K562 (cell line): ENCODE data around the gene KCNT1. TPM values are rescaled to one million over a fixed set of nuclear protein-coding genes. Genes with fewer than 3 reads are reported as not detected.

Experiments used
- ATAC-seq: fragments of 200-7000 bp; cut with Tn5 transposase; 3 replicates; pipeline ENCODE4 v1.9.1; 2020; ENCODE audit warnings: moderate library complexity
- BruUV-seq: library from RNA; stranded (reverse); fragments of 400-500 nt; replicated peaks from 2 replicates; lab custom pipeline; 2021; lab: Mats Ljungman, UMichigan
- CTCF ChIA-PET: fragments of 300-600 bp; formaldehyde crosslinking; extraction: SDS; loops from one replicate; lab custom pipeline; 2021; ENCODE audit warnings: low intra/inter-chr PET ratio; lab: Yijun Ruan, JAX
- POLR2A ChIA-PET: fragments of 300-600, 350-650 bp; sonication (Branson Sonifier 250); formaldehyde crosslinking; extraction: SDS; loops from one replicate; lab custom pipeline; 2021; ENCODE audit warnings: antibody characterized with exemption, inconsistent platforms; lab: Yijun Ruan, JAX
- DNase-seq, 4 experiments: peaks; one replicate each; pipeline versions ENCODE4 v3.0.0 to v3.0.0-alpha.2; 2011 to 2018; ENCODE audit warnings: low spot score in 3 of 4, mixed read lengths in 3 of 4; ENCODE audit errors: extremely low read depth in 1 of 4
- FAIRE-seq: peaks from 2 replicates; lab custom pipeline; 2011; peaks lifted over from hg19 to GRCh38; lab: Jason Lieb, UNC
- H2AFZ ChIP-seq: 2 replicates; pipeline ENCODE4 v1.6.0; 2011; ENCODE audit warnings: low read depth, low read length, control low read depth, inconsistent platforms
- H3K27ac ChIP-seq: fragments of 200-600 bp; 3 replicates; pipeline ENCODE4 v1.8.0; 2011; ENCODE audit warnings: low read depth, mild to moderate bottlenecking, control low read depth, inconsistent platforms, low read length, moderate library complexity, mixed read lengths; ENCODE audit errors: extremely low read depth
- H3K27me3 ChIP-seq, 2 experiments: fragments of 300-600 bp in 1 of 2; 2 replicates in 1 of 2; 3 replicates in 1 of 2; pipeline versions ENCODE4 v1.6.0 to v1.8.0; 2011; ENCODE audit warnings: inconsistent platforms in 2 of 2, low read length in 2 of 2, mild to moderate bottlenecking in 1 of 2, mixed read lengths in 1 of 2, moderate library complexity in 1 of 2; ENCODE audit not compliant: control insufficient read depth in 2 of 2, insufficient read depth in 2 of 2
- H3K36me3 ChIP-seq: fragments of 300-600 bp; 3 replicates; pipeline ENCODE4 v1.8.0; 2011; ENCODE audit warnings: mild to moderate bottlenecking, low read length, inconsistent platforms; ENCODE audit not compliant: control insufficient read depth, insufficient read depth
- H3K4me1 ChIP-seq, 2 experiments: fragments of 200-600 bp in 1 of 2; replicated peaks in 1 of 2; 2 replicates in 1 of 2; 3 replicates in 1 of 2; pipeline versions ENCODE4 v1.5.1 to v1.8.0; 2011; ENCODE audit warnings: inconsistent platforms in 2 of 2, low read length in 2 of 2, mild to moderate bottlenecking in 1 of 2, mixed read lengths in 1 of 2, moderate library complexity in 1 of 2; ENCODE audit not compliant: control insufficient read depth in 2 of 2, insufficient read depth in 2 of 2
- H3K4me2 ChIP-seq: 2 replicates; pipeline ENCODE4 v1.6.1; 2011; ENCODE audit warnings: low read length, control low read depth, inconsistent platforms, mixed read lengths; ENCODE audit not compliant: insufficient read depth
- H3K4me3 ChIP-seq: fragments of 200-600 bp; sonication (generic), shearing (Covaris generic); 2 replicates; pipeline ENCODE4 v1.5.1; 2016; ENCODE audit warnings: control low read depth, inconsistent platforms
- H3K79me2 ChIP-seq: fragments of 200-600 bp; 3 replicates; pipeline ENCODE4 v1.8.0; 2011; ENCODE audit warnings: low read length, inconsistent platforms; ENCODE audit not compliant: control insufficient read depth, insufficient read depth
- H3K9ac ChIP-seq, 2 experiments: 2 replicates each; pipeline versions ENCODE4 v1.6.0 to v1.6.1; 2011; ENCODE audit warnings: low read depth in 2 of 2, low read length in 2 of 2, control low read depth in 1 of 2, inconsistent platforms in 1 of 2, mild to moderate bottlenecking in 1 of 2, mixed read lengths in 1 of 2; ENCODE audit not compliant: insufficient read depth in 1 of 2
- H3K9me1 ChIP-seq: one replicate; pipeline ENCODE4 v1.6.0; 2011; ENCODE audit warnings: inconsistent platforms, mild to moderate bottlenecking, low read length, moderate library complexity; ENCODE audit not compliant: control insufficient read depth, insufficient read depth
- H3K9me3 ChIP-seq: replicated peaks from 2 replicates; pipeline ENCODE4 v1.5.1; 2011; ENCODE audit warnings: low read depth, low read length, inconsistent platforms; ENCODE audit not compliant: control insufficient read depth, insufficient read depth
- H4K20me1 ChIP-seq: replicated peaks from 2 replicates; pipeline ENCODE4 v1.6.1; 2011; ENCODE audit warnings: low read length, inconsistent platforms, mixed read lengths; ENCODE audit not compliant: control insufficient read depth, insufficient read depth
- ARID1B ChIP-seq: fragments of 450-650 bp; IDR thresholded peaks from 2 replicates; pipeline ENCODE4 v1.6.1; 2016; ENCODE audit warnings: antibody characterized with exemption, mild to moderate bottlenecking, inconsistent platforms
- ATF4 ChIP-seq: fragments of 450-650 bp; formaldehyde crosslinking; IDR thresholded peaks from 2 replicates; pipeline ENCODE4 v1.4.0; 2022; ENCODE audit warnings: mild to moderate bottlenecking, moderate library complexity
- ELF2 ChIP-seq: fragments of 250-450 bp; sonication (Bioruptor Pico); IDR thresholded peaks from 2 replicates; pipeline ENCODE4 v1.5.0; 2021; ENCODE audit warnings: mild to moderate bottlenecking
- EP300 ChIP-seq: IDR thresholded peaks from 2 replicates; pipeline ENCODE4 v1.6.1; 2012; ENCODE audit warnings: low read length, improper control_type of control experiment
- KDM2B ChIP-seq: fragments of 250-450 bp; sonication (Bioruptor Pico); IDR thresholded peaks from 2 replicates; pipeline ENCODE4 v1.8.0; 2021; ENCODE audit warnings: mild to moderate bottlenecking, moderate library complexity
- MGA ChIP-seq: fragments of 450-650 bp; IDR thresholded peaks from 2 replicates; pipeline ENCODE4 v1.6.1; 2016; ENCODE audit warnings: mild to moderate bottlenecking, moderate library complexity
- SIX5 ChIP-seq, 2 experiments: IDR thresholded peaks; 2 replicates each; pipeline ENCODE4 v1.6.1; 2011; ENCODE audit warnings: low read length in 2 of 2, borderline replicate concordance in 1 of 2, low read depth in 1 of 2, mild to moderate bottlenecking in 1 of 2, moderate library complexity in 1 of 2; ENCODE audit not compliant: insufficient read depth in 1 of 2
- WHSC1 ChIP-seq: IDR thresholded peaks from one replicate; pipeline ENCODE4 v1.6.1; 2012; ENCODE audit warnings: low read length, control low read depth, inconsistent platforms
- ZNF79 ChIP-seq: fragments of 250-450 bp; sonication (Bioruptor Pico); IDR thresholded peaks from 2 replicates; pipeline ENCODE4 v1.4.0; 2020; ENCODE audit warnings: low read depth, mild to moderate bottlenecking, moderate library complexity
- WGBS: fragments of 100-300 bp; shearing (Covaris generic); methylation state at CpG from one replicate; pipeline ENCODE4 v1.1.6; 2016; ENCODE audit warnings: low coverage, mixed read lengths; ENCODE audit not compliant: insufficient coverage; ENCODE audit errors: missing lambda C conversion rate; 5-methylcytosine and 5-hydroxymethylcytosine counted together
- in situ Hi-C: fragments of 300-500 bp; cut with MboI; formaldehyde crosslinking; loops from 4 replicates; pipeline ENCODE4 v1.15.0; 2018; ENCODE audit warnings: inconsistent platforms, mixed read lengths
- intact Hi-C: fragments of 100-400 bp; cut with micrococcal nuclease; formaldehyde crosslinking; loops from 2 replicates; pipeline ENCODE4 v1.14.2; 2022
- polyA plus RNA-seq, 8 experiments: library from polyadenylated mRNA; depleted of rRNA in 4 of 8; stranded (reverse) in 5 of 8; unstranded in 3 of 8; fragments of >200 nt; fragmentation: Nextera tagmentation in 2 of 8; fragmentation: Illumina TruSeq in 1 of 8; extraction: Ambion mirVana in 2 of 8; extraction: Trizol in 1 of 8; gene quantifications; 2 replicates each; pipeline versions ENCODE4 v1.2.1 to v1.2.3, GENCODE V29; 2011 to 2014; ENCODE audit warnings: inconsistent platforms in 1 of 8, missing spikeins in 1 of 8
- total RNA-seq, 7 experiments: library from RNA; depleted of rRNA in 6 of 7; stranded (reverse); fragments of >200 nt in 6 of 7; fragmentation: Illumina TruSeq in 2 of 7; extraction: Trizol in 2 of 7; gene quantifications; 2 replicates each; pipeline versions ENCODE4 v1.2.1 to v1.2.3, GENCODE V29; 2011 to 2021; ENCODE audit warnings: low replicate concordance in 1 of 7

KCNT1 gene
- total and polyA plus RNA-seq, 9 of the 15 experiments (the other 6 are each of a cell fraction or from before 2014, with no cell fraction given), result 0.05 TPM; not detected in 8

GRCh38 chr9:135717410-135717809 is 15.4 kb downstream of the KCNT1 start:
- in situ Hi-C loops, result no loop called here
- TF ChIP-seq ELF2 (CRISPR knock-in tag), result no peak
- TF ChIP-seq WHSC1, result no peak
- no peak for TF ChIP-seq KDM2B (CRISPR knock-in tag)
- TF ChIP-seq ZNF79 (CRISPR knock-in tag), result no peak
- no peak for TF ChIP-seq MGA
- no peak for TF ChIP-seq SIX5 (IDR thresholded peaks at IDR 0.05; ENCODE audit: borderline replicate concordance in 1 of 2, insufficient read depth in 1 of 2, low read depth in 1 of 2, low read length in 2 of 2)
- TF ChIP-seq ARID1B, result no peak
- no peak for TF ChIP-seq EP300
- TF ChIP-seq ATF4 (CRISPR knock-in tag), result no peak

More at GRCh38 chr9:135717410-135717809, 15.4 kb downstream of the KCNT1 start:
- Histone ChIP-seq H3K9me3 (no peaks in the 10 kb centered on the region), H3K27me3 (peaks cover 17 to 74% of the 10 kb centered on the region in 2 experiments; a peak in 4 of 5 replicates), H3K4me3 (no peak overlapping the region), H3K4me1 (peaks cover 0 to 18% of the 10 kb centered on the region in 2 experiments; a peak in 2 of 5 replicates), H3K9ac (no peak overlapping the region), H2AFZ (no peak overlapping the region), H3K79me2 (no peaks in the 10 kb centered on the region), H3K27ac (no peak overlapping the region), H3K4me2 (no peak overlapping the region), H3K9me1 (no peaks in the 10 kb centered on the region), H4K20me1 (peaks cover 11% of the 10 kb centered on the region), H3K36me3 (no peaks in the 10 kb centered on the region)
- FAIRE-seq, result no peak
- no peak for DNase-seq
- WGBS, result 0% methylated on average over 11 of the region's 13 CpGs
- intact Hi-C loops, result no loop called here
- BruUV-seq, result no TSS peak
- ChIA-PET CTCF (no interaction called here), POLR2A (interaction anchor here (0.8 kb wide), 1 partner anchor 13 kb away, joined by 3 read pairs; no protein-coding TSS in a partner anchor)
- ATAC-seq, result no peak
